GM18951 (cell line): ENCODE data around the gene SHH.

Experiments
- POLR2A ChIP-seq: IDR thresholded peaks from 4 replicates; pipeline ENCODE4 v1.6.1; 2011; ENCODE audit warnings: mild to moderate bottlenecking; ENCODE audit not compliant: insufficient read length, insufficient read depth; ENCODE audit errors: extremely low read depth
- in situ Hi-C: fragments of 300-500 bp; cut with MboI; formaldehyde crosslinking; loops from one replicate; pipeline ENCODE4 v1.12.0; 2022; ENCODE audit warnings: low sequenced_read_pairs, mixed read lengths, inconsistent platforms; ENCODE audit not compliant: unreplicated experiment

Gene SHH

GRCh38 chr7:155782466-155782865, 29.8 kb downstream of the SHH start:
- TF ChIP-seq POLR2A: no peak
- in situ Hi-C loops: no loop called here

DNA sequence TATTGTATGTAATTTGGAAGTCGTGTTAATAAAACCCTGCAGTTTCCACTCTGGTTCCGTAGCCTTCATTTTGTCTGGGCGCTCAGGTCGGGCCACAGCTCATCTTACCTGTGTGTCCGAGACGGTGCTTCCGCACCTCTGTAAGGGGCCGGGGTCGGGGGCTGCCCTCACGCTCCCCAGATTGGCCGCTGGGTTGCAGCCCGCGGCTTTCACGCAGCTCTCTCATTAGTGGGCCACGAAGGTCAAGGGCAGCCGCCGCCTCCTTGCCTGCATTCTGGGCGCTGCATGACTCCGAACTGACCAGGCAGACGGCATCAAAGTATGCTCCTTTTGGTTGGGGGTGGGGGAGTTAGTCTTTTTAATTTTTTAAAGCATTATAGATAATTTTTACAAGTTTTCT, 30.8 kb downstream of the SHH start:
- in situ Hi-C loops: no loop called here
- no peak for TF ChIP-seq POLR2A

GRCh38 chr7:155780884-155781283, 31.4 kb downstream of the SHH start:
- in situ Hi-C loops: no loop called here
- no peak for TF ChIP-seq POLR2A

GRCh38 chr7:155778349-155778748, 33.9 kb downstream of the SHH start:
- no peak for TF ChIP-seq POLR2A
- in situ Hi-C loops: no loop called here

DNA sequence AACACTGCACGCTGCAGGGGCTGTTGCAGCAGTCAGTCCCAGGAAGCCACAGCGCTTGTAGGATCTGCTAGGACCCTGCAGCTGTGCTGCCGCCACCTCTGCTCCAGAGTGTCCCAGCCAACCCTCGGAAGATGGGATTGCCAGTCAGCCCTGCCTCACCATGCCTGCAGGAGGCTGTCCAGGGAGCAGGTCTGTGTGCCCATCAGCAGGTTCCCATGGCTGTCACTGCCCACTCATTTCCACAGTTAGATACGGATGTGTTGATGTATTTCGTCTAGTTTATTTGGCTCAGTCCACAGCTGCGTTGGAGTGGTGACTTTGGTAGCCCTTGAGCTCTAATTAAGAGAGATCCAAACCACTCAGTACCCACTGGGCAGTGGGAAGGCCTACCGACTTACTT, 35.7 kb downstream of the SHH start:
- in situ Hi-C loops: no loop called here
- no peak for TF ChIP-seq POLR2A

DNA sequence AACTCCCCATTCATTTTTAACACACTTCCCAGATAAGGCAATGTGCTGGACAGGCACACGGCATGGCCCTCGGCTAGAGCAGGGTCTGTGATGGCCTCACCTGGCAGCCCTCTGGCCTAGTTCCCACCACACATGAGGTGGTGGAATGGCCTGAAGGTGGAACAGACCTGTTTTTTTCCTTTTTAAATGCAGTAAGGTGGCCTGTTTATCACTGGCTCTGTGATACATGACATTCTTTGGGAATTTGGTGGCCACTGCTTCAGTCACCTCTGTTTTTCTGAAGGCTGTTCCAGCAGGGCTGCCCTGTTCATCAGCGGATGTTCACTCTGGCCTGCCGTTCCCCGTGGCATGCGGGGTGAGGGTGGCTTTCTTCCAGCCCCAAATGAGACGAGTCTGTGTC, 36.6 kb downstream of the SHH start:
- TF ChIP-seq POLR2A: no peak
- in situ Hi-C loops: no loop called here

GRCh38 chr7:155774947-155775346, 37.3 kb downstream of the SHH start:
- in situ Hi-C loops: no loop called here

GRCh38 chr7:155773531-155773930, 38.7 kb downstream of the SHH start:
- no peak for TF ChIP-seq POLR2A
- in situ Hi-C loops: no loop called here

More at GRCh38 chr7:155774947-155775346, 37.3 kb downstream of the SHH start:
- no peak for TF ChIP-seq POLR2A

DNA sequence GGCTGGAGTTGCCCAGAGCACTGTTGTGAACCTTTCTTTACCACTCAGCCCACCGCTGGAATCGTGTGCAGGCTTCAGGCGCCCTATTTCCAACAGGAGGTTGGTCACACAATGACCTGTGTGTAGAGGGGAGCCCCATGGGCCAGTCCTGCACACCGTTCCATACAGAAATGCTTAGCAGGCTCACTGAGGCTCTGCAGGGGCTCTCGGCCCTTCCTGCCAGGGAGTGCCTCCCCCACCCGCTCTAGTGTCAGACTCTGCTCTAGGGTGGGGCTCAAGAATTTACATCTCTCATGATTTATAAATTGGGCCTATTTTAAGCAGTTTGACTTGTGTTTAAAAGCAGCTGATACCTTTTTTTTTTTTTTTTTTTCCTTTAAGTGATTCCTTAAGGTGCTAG, 42.0 kb downstream of the SHH start:
- in situ Hi-C loops: no loop called here
- no peak for TF ChIP-seq POLR2A

DNA sequence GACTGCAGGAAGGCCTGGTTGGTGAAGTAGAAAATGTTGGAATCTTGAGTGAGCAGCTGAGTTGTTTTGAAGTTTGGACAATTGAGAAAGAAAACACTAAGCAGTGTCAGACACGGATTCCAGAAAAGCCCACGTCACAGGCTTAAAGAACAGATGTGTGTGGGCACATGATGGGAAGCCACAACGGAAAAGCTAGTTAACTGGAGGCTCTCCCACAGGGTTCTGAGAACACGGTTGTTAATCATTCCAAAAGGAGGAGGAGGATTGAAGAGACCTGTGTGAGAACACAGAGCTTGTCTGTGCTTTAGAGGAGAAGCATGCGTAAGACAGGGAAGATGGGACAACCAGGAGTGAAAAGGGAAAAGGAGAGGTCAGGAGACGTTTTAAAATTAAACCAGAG, 42.6 kb downstream of the SHH start:
- in situ Hi-C loops: loop anchor here (5.0 kb wide), 1 partner anchor 172 kb away; no protein-coding TSS in a partner anchor
- TF ChIP-seq POLR2A: no peak

- TF ChIP-seq POLR2A: no peak
- in situ Hi-C loops: loop anchor here (5.0 kb wide), 1 partner anchor 170 kb away; no protein-coding TSS in a partner anchor
These were observed 45.0 kb downstream of the SHH start for GRCh38 chr7:155766966-155767916.

GRCh38 chr7:155766386-155766785, 45.9 kb downstream of the SHH start:
- no peak for TF ChIP-seq POLR2A
- in situ Hi-C loops: loop anchor here (5.0 kb wide), 1 partner anchor 169 kb away; no protein-coding TSS in a partner anchor

DNA sequence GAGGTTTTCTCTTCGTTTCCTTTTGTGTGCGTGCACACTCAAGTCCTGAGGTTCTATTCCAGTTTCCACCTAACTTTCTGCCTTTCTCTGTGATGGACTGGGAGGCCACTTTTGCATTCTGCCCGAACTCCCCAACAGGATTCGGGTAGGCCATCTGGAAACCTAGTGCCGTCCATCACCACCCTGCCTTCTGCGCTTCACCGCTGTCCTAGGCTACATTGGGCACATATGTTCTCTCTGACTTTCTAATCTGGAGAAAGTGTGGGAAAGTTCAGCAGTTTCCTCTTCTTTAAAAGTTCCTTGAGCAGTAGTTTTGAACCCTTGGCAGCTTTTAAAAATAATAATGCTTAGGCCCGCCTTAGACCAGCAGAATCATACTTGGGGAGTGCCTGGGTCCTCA, 46.8 kb downstream of the SHH start:
- TF ChIP-seq POLR2A: no peak
- in situ Hi-C loops: loop anchor here (5.0 kb wide), 1 partner anchor 168 kb away; no protein-coding TSS in a partner anchor

DNA sequence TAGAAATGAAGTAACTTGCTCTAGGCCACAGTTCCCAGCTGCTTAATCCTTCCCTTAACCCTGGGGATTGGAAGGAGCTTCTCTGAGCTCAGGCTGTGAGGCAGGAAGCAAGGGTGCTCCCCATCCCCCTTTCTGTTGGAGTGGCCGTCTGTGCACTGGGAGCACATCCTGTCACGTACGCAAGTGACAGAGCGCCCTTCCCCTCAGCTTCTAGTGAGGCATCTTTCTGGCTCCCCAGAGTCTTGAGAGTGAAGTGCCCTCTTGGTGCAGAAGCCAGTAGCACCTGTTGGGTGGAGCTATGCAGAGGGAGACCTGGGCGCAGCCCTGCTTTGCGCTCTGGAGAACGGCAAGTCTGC, 47.8 kb downstream of the SHH start:
- in situ Hi-C loops: no loop called here
- TF ChIP-seq POLR2A: peak; percentile 22
